ENCODE data around the gene ALDH1A2. TPM values are rescaled to one million over a fixed set of nuclear protein-coding genes. Genes with fewer than 3 reads are reported as not detected.

The ALDH1A2 gene
- total RNA-seq, 1 donor from 2014 or later, result 30.8 TPM

GRCh38 chr15:57924598-57924997 lies 140.9 kb downstream of the ALDH1A2 start:
- Histone ChIP-seq H3K79me2 (ENCODE audit: low read depth) (no peaks in the 10 kb centered on the region), H3F3A (ENCODE audit: low read depth) (no peaks in the 10 kb centered on the region), H3K36me3 (no peaks in the 10 kb centered on the region), H2AFZ (replicated peaks) (no peak overlapping the region), H3K27me3 (no peaks in the 10 kb centered on the region), H3K9me3 (ENCODE audit: low read depth) (no peaks in the 10 kb centered on the region), H3K4me3 (no peak overlapping the region), H3K9ac (no peak overlapping the region), H3K27ac (no peak overlapping the region), H4K20me1 (ENCODE audit: low read depth) (no peaks in the 10 kb centered on the region), H3K4me1 (no peaks in the 10 kb centered on the region), H3K4me2 (no peak overlapping the region)
- Mint-ChIP-seq H3K4me3 (no peak overlapping the region), H3K36me3 (no peaks in the 10 kb centered on the region), H3K4me1 (no peaks in the 10 kb centered on the region), H3K27ac (no peak overlapping the region), H3K27me3 (ENCODE audit: insufficient read depth, low read depth) (no peaks in the 10 kb centered on the region), H3K9me3 (no peaks in the 10 kb centered on the region)
- no peak for DNase-seq (ENCODE audit: low spot score)
- TF ChIP-seq EZH2phosphoT487 (IDR thresholded peaks at IDR 0.05) (no peak), CTCF (IDR thresholded peaks at IDR 0.05) (no peak), EZH2 (IDR thresholded peaks at IDR 0.05) (no peak)

- no peak overlapping the region for H3K4me3 Mint-ChIP-seq
- H3K4me3 ChIP-seq, result no peak overlapping the region
- no peak overlapping the region for H3K27ac ChIP-seq
- no peaks in the 10 kb centered on the region for H3K9me3 ChIP-seq (ENCODE audit: low read depth)
- no peaks in the 10 kb centered on the region for H3F3A ChIP-seq (ENCODE audit: low read depth)
- no peak overlapping the region for H3K27ac Mint-ChIP-seq
- no peaks in the 10 kb centered on the region for H3K27me3 ChIP-seq
- H3K36me3 Mint-ChIP-seq, result no peaks in the 10 kb centered on the region
- no peaks in the 10 kb centered on the region for H4K20me1 ChIP-seq (ENCODE audit: low read depth)
- H2AFZ ChIP-seq (replicated peaks), result no peak overlapping the region
- H3K4me1 ChIP-seq, result no peaks in the 10 kb centered on the region
- TF ChIP-seq EZH2 (IDR thresholded peaks at IDR 0.05), result no peak
- no peak for TF ChIP-seq CTCF (IDR thresholded peaks at IDR 0.05)
- TF ChIP-seq EZH2phosphoT487 (IDR thresholded peaks at IDR 0.05), result no peak
- no peak overlapping the region for H3K4me2 ChIP-seq
- no peak overlapping the region for H3K9ac ChIP-seq
- H3K27me3 Mint-ChIP-seq (ENCODE audit: insufficient read depth, low read depth), result no peaks in the 10 kb centered on the region
- no peaks in the 10 kb centered on the region for H3K79me2 ChIP-seq (ENCODE audit: low read depth)
- H3K36me3 ChIP-seq, result no peaks in the 10 kb centered on the region
- no peaks in the 10 kb centered on the region for H3K9me3 Mint-ChIP-seq
- H3K4me1 Mint-ChIP-seq, result no peaks in the 10 kb centered on the region
- no peak for DNase-seq (ENCODE audit: low spot score)
These were observed 141.8 kb downstream of the ALDH1A2 start for GRCh38 chr15:57923750-57924149.

- Histone ChIP-seq H2AFZ (replicated peaks) (no peak overlapping the region), H4K20me1 (ENCODE audit: low read depth) (no peaks in the 10 kb centered on the region), H3K4me1 (no peaks in the 10 kb centered on the region), H3K79me2 (ENCODE audit: low read depth) (no peaks in the 10 kb centered on the region), H3K4me3 (no peak overlapping the region), H3K27ac (no peak overlapping the region), H3K9ac (no peak overlapping the region), H3K4me2 (no peak overlapping the region), H3F3A (ENCODE audit: low read depth) (no peaks in the 10 kb centered on the region), H3K9me3 (ENCODE audit: low read depth) (no peaks in the 10 kb centered on the region), H3K36me3 (no peaks in the 10 kb centered on the region), H3K27me3 (no peaks in the 10 kb centered on the region)
- TF ChIP-seq CTCF (IDR thresholded peaks at IDR 0.05) (no peak), EZH2 (IDR thresholded peaks at IDR 0.05) (no peak), EZH2phosphoT487 (IDR thresholded peaks at IDR 0.05) (no peak)
- Mint-ChIP-seq H3K4me3 (no peak overlapping the region), H3K9me3 (no peaks in the 10 kb centered on the region), H3K4me1 (no peaks in the 10 kb centered on the region), H3K36me3 (no peaks in the 10 kb centered on the region), H3K27me3 (ENCODE audit: insufficient read depth, low read depth) (no peaks in the 10 kb centered on the region), H3K27ac (no peak overlapping the region)
- DNase-seq (ENCODE audit: low spot score), result no peak
These were observed 142.2 kb downstream of the ALDH1A2 start for GRCh38 chr15:57923306-57923705.
